Osteoblast (primary cell): ENCODE measurements around the gene EPRS1. TPM values are rescaled to one million over a fixed set of nuclear protein-coding genes. Genes with fewer than 3 reads are reported as not detected.

Source experiments
- DNase-seq: peaks from one replicate; pipeline ENCODE4 v3.0.0; 2011; ENCODE audit warnings: low spot score, mixed read lengths; ENCODE audit not compliant: insufficient read length; ENCODE audit errors: missing footprints
- H2AFZ ChIP-seq: 2 replicates; pipeline ENCODE4 v1.6.0; 2011; ENCODE audit warnings: mild to moderate bottlenecking, low read length
- H3K27ac ChIP-seq: 2 replicates; pipeline ENCODE4 v1.5.1; 2011; ENCODE audit warnings: mild to moderate bottlenecking, low read depth, low read length, moderate library complexity
- H3K27me3 ChIP-seq: 2 replicates; pipeline ENCODE4 v1.6.0; 2012; ENCODE audit warnings: mild to moderate bottlenecking, control low read depth, inconsistent platforms, low read length, moderate library complexity; ENCODE audit not compliant: insufficient read depth
- H3K36me3 ChIP-seq: 2 replicates; pipeline ENCODE4 v1.5.1; 2011; ENCODE audit warnings: mild to moderate bottlenecking, low read length, control low read depth, moderate library complexity; ENCODE audit not compliant: insufficient read depth
- H3K4me1 ChIP-seq: 2 replicates; pipeline ENCODE4 v1.5.1; 2011; ENCODE audit warnings: mild to moderate bottlenecking, low read length, control low read depth, moderate library complexity; ENCODE audit not compliant: insufficient read depth
- H3K4me2 ChIP-seq: 2 replicates; pipeline ENCODE4 v1.6.0; 2011; ENCODE audit warnings: mild to moderate bottlenecking, low read length; ENCODE audit not compliant: insufficient read depth
- H3K4me3 ChIP-seq: fragments of 200-600 bp; sonication (generic); 3 replicates; pipeline ENCODE4 v1.5.1; 2012; ENCODE audit warnings: mild to moderate bottlenecking, low read length, inconsistent platforms; ENCODE audit not compliant: insufficient read depth
- H3K79me2 ChIP-seq: 2 replicates; pipeline ENCODE4 v1.6.0; 2012; ENCODE audit warnings: mild to moderate bottlenecking, low read length, control low read depth, inconsistent platforms; ENCODE audit not compliant: insufficient read depth
- H3K9me3 ChIP-seq: 2 replicates; pipeline ENCODE4 v1.5.1; 2011; ENCODE audit warnings: low read depth, low read length, control low read depth
- H4K20me1 ChIP-seq: 2 replicates; pipeline ENCODE4 v1.6.0; 2012; ENCODE audit warnings: mild to moderate bottlenecking, low read length, control low read depth; ENCODE audit not compliant: insufficient read depth
- total RNA-seq: library from RNA; depleted of rRNA; stranded (reverse); fragments of >200 nt; gene quantifications from 2 replicates; pipeline ENCODE4 v1.2.3, GENCODE V29; 2012
- TF ChIP-seq, protein P1 (sequence below): IDR thresholded peaks from 2 replicates; pipeline ENCODE4 v1.5.1; 2011; ENCODE audit warnings: mild to moderate bottlenecking, low read depth, low read length, moderate library complexity; ENCODE audit errors: extremely low read depth

The EPRS1 gene
- total RNA-seq, 1 donor, result 203 TPM

DNA sequence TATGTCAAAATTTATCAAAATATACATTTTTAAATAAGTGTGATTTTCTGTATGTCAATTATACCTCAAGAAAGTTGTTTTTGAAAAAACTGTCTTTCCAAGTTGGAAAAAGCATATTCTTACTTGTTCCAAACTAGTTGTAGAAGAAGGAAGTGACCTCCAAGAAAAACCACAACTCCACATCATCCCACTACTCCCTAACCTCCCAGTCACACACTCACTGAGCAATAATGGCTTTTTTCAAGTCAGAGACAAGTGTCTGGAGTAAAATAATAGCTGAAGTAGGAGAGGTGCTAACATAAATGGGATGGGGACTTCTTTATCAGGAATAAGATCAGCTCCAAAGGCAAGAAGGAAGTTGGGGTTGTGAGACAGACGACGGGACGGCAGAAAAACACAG, 13.4 kb downstream of the EPRS1 start:
- no peaks in the 10 kb centered on the region for H3K9me3 ChIP-seq
- TF ChIP-seq, protein P1, sequence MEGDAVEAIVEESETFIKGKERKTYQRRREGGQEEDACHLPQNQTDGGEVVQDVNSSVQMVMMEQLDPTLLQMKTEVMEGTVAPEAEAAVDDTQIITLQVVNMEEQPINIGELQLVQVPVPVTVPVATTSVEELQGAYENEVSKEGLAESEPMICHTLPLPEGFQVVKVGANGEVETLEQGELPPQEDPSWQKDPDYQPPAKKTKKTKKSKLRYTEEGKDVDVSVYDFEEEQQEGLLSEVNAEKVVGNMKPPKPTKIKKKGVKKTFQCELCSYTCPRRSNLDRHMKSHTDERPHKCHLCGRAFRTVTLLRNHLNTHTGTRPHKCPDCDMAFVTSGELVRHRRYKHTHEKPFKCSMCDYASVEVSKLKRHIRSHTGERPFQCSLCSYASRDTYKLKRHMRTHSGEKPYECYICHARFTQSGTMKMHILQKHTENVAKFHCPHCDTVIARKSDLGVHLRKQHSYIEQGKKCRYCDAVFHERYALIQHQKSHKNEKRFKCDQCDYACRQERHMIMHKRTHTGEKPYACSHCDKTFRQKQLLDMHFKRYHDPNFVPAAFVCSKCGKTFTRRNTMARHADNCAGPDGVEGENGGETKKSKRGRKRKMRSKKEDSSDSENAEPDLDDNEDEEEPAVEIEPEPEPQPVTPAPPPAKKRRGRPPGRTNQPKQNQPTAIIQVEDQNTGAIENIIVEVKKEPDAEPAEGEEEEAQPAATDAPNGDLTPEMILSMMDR, result no peak
- peaks cover 11% of the 10 kb centered on the region for H4K20me1 ChIP-seq
- H2AFZ ChIP-seq, result no peak overlapping the region
- no peak overlapping the region for H3K27ac ChIP-seq
- no peak overlapping the region for H3K4me3 ChIP-seq
- peaks cover 44% of the 10 kb centered on the region for H3K79me2 ChIP-seq
- H3K27me3 ChIP-seq, result no peaks in the 10 kb centered on the region
- H3K36me3 ChIP-seq, result peaks cover 35% of the 10 kb centered on the region
- no peaks in the 10 kb centered on the region for H3K4me1 ChIP-seq
- no peak overlapping the region for H3K4me2 ChIP-seq
- DNase-seq, result no peak

DNA sequence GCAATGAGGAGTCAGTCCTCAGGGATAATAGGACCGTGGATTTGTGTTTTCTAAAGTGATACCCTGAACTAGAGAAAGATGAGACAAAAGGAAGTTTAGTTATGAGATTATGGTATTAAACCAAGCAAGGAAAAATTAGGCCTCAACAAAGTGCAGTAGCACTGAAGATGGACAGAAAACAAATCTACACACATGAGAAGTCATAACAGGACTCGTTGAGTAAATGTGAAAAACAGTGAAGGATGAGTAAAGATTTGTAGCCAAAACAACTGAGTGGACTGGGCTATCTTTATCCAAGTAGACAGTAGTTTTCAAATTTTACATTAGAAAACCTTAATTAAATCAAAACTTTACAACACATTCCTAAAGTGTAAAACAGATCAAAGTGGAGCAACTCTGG, 15.0 kb downstream of the EPRS1 start:
- TF ChIP-seq, protein P1, result no peak
- H3K4me1 ChIP-seq, result no peaks in the 10 kb centered on the region
- peaks cover 4% of the 10 kb centered on the region for H4K20me1 ChIP-seq
- H3K36me3 ChIP-seq, result peaks cover 35% of the 10 kb centered on the region
- no peak for DNase-seq
- H3K27ac ChIP-seq, result no peak overlapping the region
- no peak overlapping the region for H3K4me2 ChIP-seq
- H2AFZ ChIP-seq, result no peak overlapping the region
- no peak overlapping the region for H3K4me3 ChIP-seq
- no peaks in the 10 kb centered on the region for H3K9me3 ChIP-seq
- H3K79me2 ChIP-seq, result peaks cover 29% of the 10 kb centered on the region
- no peaks in the 10 kb centered on the region for H3K27me3 ChIP-seq

DNA sequence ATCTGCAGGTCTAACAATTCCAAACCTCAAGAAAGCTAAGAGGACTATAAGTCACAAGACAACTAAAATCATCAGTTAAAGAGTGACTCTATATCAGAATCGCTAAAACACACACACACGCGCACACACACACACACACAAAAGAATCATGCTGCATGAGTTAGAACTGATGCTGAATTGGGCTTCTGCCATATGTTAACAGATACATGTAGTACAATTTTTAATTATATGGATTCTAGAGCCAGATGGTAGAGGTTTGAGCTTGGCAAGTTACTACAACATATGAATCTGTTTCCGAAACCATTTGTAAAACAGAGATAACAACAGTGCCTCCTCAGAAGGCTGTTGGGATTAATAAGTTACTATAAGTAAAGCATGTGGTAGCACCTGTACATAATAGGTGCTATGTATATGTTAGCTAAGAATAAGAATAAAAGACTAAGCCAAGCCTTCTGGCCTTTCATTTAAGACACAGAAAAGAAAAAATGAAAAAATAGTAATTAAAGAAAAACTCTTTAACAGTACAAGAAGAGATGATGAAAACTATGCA, 17.9 kb downstream of the EPRS1 start:
- Histone ChIP-seq H3K27ac (no peak overlapping the region), H3K4me2 (no peak overlapping the region), H3K79me2 (peaks cover 9% of the 10 kb centered on the region), H3K9me3 (no peaks in the 10 kb centered on the region), H3K27me3 (no peaks in the 10 kb centered on the region), H3K36me3 (peaks cover 42% of the 10 kb centered on the region), H4K20me1 (no peaks in the 10 kb centered on the region), H2AFZ (no peak overlapping the region), H3K4me1 (no peaks in the 10 kb centered on the region), H3K4me3 (no peak overlapping the region)
- TF ChIP-seq, protein P1, result no peak
- DNase-seq, result no peak

DNA sequence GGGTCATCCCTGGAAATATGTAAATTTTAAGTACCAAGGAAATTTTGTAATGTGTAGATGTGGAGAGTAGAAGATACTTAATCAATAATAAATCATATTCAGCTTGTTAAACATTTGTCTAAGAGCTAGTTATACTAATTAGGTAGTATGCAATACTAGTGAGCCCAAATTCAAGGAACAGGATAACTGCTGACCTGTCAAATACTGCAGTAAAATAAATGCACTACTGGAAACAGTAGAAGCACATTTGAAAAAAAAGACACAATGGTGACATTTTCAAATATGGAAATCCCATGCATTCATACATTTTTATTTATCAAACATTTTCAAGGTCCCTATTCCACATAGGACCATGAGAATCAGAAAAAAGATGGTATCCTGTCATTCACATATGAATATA, 27.2 kb downstream of the EPRS1 start:
- H3K4me2 ChIP-seq, result no peak overlapping the region
- no peaks in the 10 kb centered on the region for H3K4me1 ChIP-seq
- H3K4me3 ChIP-seq, result no peak overlapping the region
- no peaks in the 10 kb centered on the region for H3K27me3 ChIP-seq
- H3K27ac ChIP-seq, result no peak overlapping the region
- H4K20me1 ChIP-seq, result peaks cover 5% of the 10 kb centered on the region
- peaks cover 9% of the 10 kb centered on the region for H3K79me2 ChIP-seq
- DNase-seq, result no peak
- no peak overlapping the region for H2AFZ ChIP-seq
- peaks cover 67% of the 10 kb centered on the region for H3K36me3 ChIP-seq
- TF ChIP-seq, protein P1, result no peak
- H3K9me3 ChIP-seq, result no peaks in the 10 kb centered on the region
